A549 (cell line): ENCODE measurements around the gene DPYSL4. TPM values are rescaled to one million over a fixed set of nuclear protein-coding genes. Genes with fewer than 3 reads are reported as not detected.
A peak's percentile ranks its signal among the peaks of the same experiment; 100 is the strongest.

Experiments used
- ATAC-seq, 2 experiments: fragments of 200-7000 bp in 1 of 2; fragments of >200 bp in 1 of 2; cut with Nextera tagmentation in 1 of 2; cut with Tn5 transposase in 1 of 2; 3 replicates each; pipeline versions ENCODE4 v1.8.0 to v1.9.1; 2018 to 2020; ENCODE audit warnings: mild to moderate bottlenecking in 1 of 2, moderate library complexity in 1 of 2
- CTCF ChIA-PET: fragments of 300-600 bp; sonication (Branson Sonifier 250); formaldehyde crosslinking; extraction: SDS; loops from one replicate; lab custom pipeline; 2021; ENCODE audit warnings: antibody characterized with exemption, inconsistent platforms; lab: Yijun Ruan, JAX
- POLR2A ChIA-PET: fragments of 350-600 bp; formaldehyde crosslinking; extraction: SDS; loops from one replicate; lab custom pipeline; 2021; ENCODE audit warnings: antibody characterized with exemption, inconsistent platforms; lab: Yijun Ruan, JAX
- DNase-seq, 2 experiments: peaks; one replicate each; pipeline versions ENCODE4 v3.0.0 to v3.0.0-alpha.2; 2011 to 2016; ENCODE audit warnings: low read depth in 1 of 2, low spot score in 1 of 2
- FAIRE-seq: peaks from 2 replicates; lab custom pipeline; 2011; peaks lifted over from hg19 to GRCh38; lab: Jason Lieb, UNC
- H3K27ac ChIP-seq, 2 experiments: fragments of >200 bp; sonication (Bioruptor Twin); formaldehyde crosslinking; 3 replicates each; pipeline ENCODE4 v1.5.1; 2016 to 2017
- H3K4me1 ChIP-seq: fragments of >200 bp; sonication (Bioruptor Twin); formaldehyde crosslinking; 3 replicates; pipeline ENCODE4 v1.6.1; 2016
- H3K4me2 ChIP-seq: fragments of >200 bp; sonication (Bioruptor Twin); formaldehyde crosslinking; 3 replicates; pipeline ENCODE4 v1.6.1; 2016
- H3K4me3 ChIP-seq: fragments of >200 bp; sonication (Bioruptor Twin); formaldehyde crosslinking; 3 replicates; pipeline ENCODE4 v1.5.1; 2016
- H3K9me3 ChIP-seq: fragments of >200 bp; sonication (Bioruptor Twin); formaldehyde crosslinking; 3 replicates; pipeline ENCODE4 v1.6.1; 2016
- CTCF ChIP-seq: fragments of >200 bp; sonication (Bioruptor Twin); formaldehyde crosslinking; IDR thresholded peaks from 3 replicates; pipeline ENCODE4 v1.5.1; 2016
- E2F6 ChIP-seq: IDR thresholded peaks from 2 replicates; pipeline ENCODE4 v1.6.1; 2012; ENCODE audit warnings: low read depth, borderline replicate concordance
- EP300 ChIP-seq, 2 experiments: fragments of >200 bp; sonication (Bioruptor Twin); formaldehyde crosslinking; IDR thresholded peaks; 2 replicates in 1 of 2; 3 replicates in 1 of 2; pipeline ENCODE4 v1.6.1; 2016 to 2017
- FOSB ChIP-seq: fragments of 250-450 bp; sonication (Bioruptor Pico); IDR thresholded peaks from 2 replicates; pipeline ENCODE4 v1.5.0; 2020; ENCODE audit warnings: mild to moderate bottlenecking, moderate library complexity
- FOSL2 ChIP-seq, 2 experiments: fragments of 450-650 bp in 1 of 2; fragments of >200 bp in 1 of 2; sonication (Bioruptor Twin) in 1 of 2; formaldehyde crosslinking; IDR thresholded peaks; 2 replicates each; pipeline versions ENCODE4 v1.5.0 to v1.6.1; 2016 to 2020; ENCODE audit warnings: mild to moderate bottlenecking in 1 of 2, moderate library complexity in 1 of 2
- HOXB5 ChIP-seq: fragments of 250-450 bp; sonication (Bioruptor Pico); IDR thresholded peaks from 2 replicates; pipeline ENCODE4 v1.5.0; 2020; ENCODE audit warnings: mild to moderate bottlenecking, moderate library complexity
- JUNB ChIP-seq: fragments of >200 bp; sonication (Bioruptor Twin); formaldehyde crosslinking; IDR thresholded peaks from 2 replicates; pipeline ENCODE4 v1.6.1; 2016
- KDM5A ChIP-seq: fragments of 200-600 bp; sonication (generic); IDR thresholded peaks from 2 replicates; pipeline ENCODE4 v1.6.1; 2016; ENCODE audit warnings: antibody characterized with exemption, mild to moderate bottlenecking
- MAX ChIP-seq: IDR thresholded peaks from 2 replicates; pipeline ENCODE4 v1.6.1; 2012
- NFE2L2 ChIP-seq: fragments of 150-350 bp; conservative IDR thresholded peaks from 2 replicates; pipeline ENCODE4 v1.6.1; 2014; ENCODE audit warnings: low read length
- PBX3 ChIP-seq: IDR thresholded peaks from 2 replicates; pipeline ENCODE4 v1.6.1; 2012
- PHF8 ChIP-seq: fragments of 200-600 bp; sonication (generic); IDR thresholded peaks from 2 replicates; pipeline ENCODE4 v1.6.1; 2016; ENCODE audit warnings: low read depth, mild to moderate bottlenecking, antibody characterized with exemption, moderate library complexity, borderline replicate concordance
- RAD21 ChIP-seq, 2 experiments: fragments of >200 bp in 1 of 2; sonication (Bioruptor Twin) in 1 of 2; formaldehyde crosslinking in 1 of 2; IDR thresholded peaks in 1 of 2; conservative IDR thresholded peaks in 1 of 2; 2 replicates in 1 of 2; 3 replicates in 1 of 2; pipeline ENCODE4 v1.6.1; 2012 to 2018; ENCODE audit warnings: inconsistent platforms in 1 of 2
- RFX5 ChIP-seq: fragments of 450-650 bp; IDR thresholded peaks from 2 replicates; pipeline ENCODE4 v1.7.1; 2014; ENCODE audit warnings: antibody characterized with exemption, mild to moderate bottlenecking, moderate library complexity
- SMC3 ChIP-seq: fragments of >200 bp; sonication (Bioruptor Twin); formaldehyde crosslinking; IDR thresholded peaks from 3 replicates; pipeline ENCODE4 v1.6.1; 2018; ENCODE audit warnings: inconsistent platforms
- TP53 ChIP-seq: fragments of 250-450 bp; sonication (Bioruptor Pico); IDR thresholded peaks from 2 replicates; pipeline ENCODE4 v1.5.0; 2021; ENCODE audit warnings: mild to moderate bottlenecking, moderate library complexity
- USF2 ChIP-seq: fragments of 450-650 bp; IDR thresholded peaks from 2 replicates; pipeline ENCODE4 v1.6.1; 2014; ENCODE audit warnings: antibody characterized with exemption
- ZFP36 ChIP-seq: fragments of 450-650 bp; IDR thresholded peaks from 2 replicates; pipeline ENCODE4 v1.6.1; 2014; ENCODE audit warnings: borderline replicate concordance; ENCODE audit not compliant: partially characterized antibody
- ZNF302 ChIP-seq: fragments of 250-450 bp; sonication (Bioruptor Pico); IDR thresholded peaks from 2 replicates; pipeline ENCODE4 v1.9.0; 2021; ENCODE audit warnings: inconsistent platforms, mild to moderate bottlenecking, moderate library complexity
- ZSCAN20 ChIP-seq: fragments of 250-450 bp; sonication (Bioruptor Pico); IDR thresholded peaks from 2 replicates; pipeline ENCODE4 v1.8.0; 2022; ENCODE audit warnings: mild to moderate bottlenecking, moderate library complexity
- WGBS: methylation state at CpG from one replicate; pipeline ENCODE4 v1.1.6; 2017; ENCODE audit errors: missing lambda C conversion rate; 5-methylcytosine and 5-hydroxymethylcytosine counted together
- polyA plus RNA-seq, 4 experiments: library from polyadenylated mRNA; depleted of rRNA in 3 of 4; stranded (reverse); fragments of >200 nt; fragmentation: RNase III in 1 of 4; extraction: RNeasy Plus Mini Kit Qiagen cat#74134 plus additional on column Dnase treatment in 1 of 4; gene quantifications; 2 replicates in 3 of 4; 3 replicates in 1 of 4; pipeline ENCODE4 v1.2.3, GENCODE V29; 2011 to 2017

The DPYSL4 gene
- polyA plus RNA-seq, 2 of the 4 experiments (the other 2 are of a cell fraction), result 2.9 to 14.1 TPM

- TF ChIP-seq EP300 (IDR thresholded peaks at IDR 0.05) (no peak), PBX3 (no peak), KDM5A (no peak), RFX5 (no peak), TP53 (CRISPR knock-in tag) (no peak), HOXB5 (CRISPR knock-in tag) (no peak), NFE2L2 (no peak), FOSL2 (IDR thresholded peaks at IDR 0.05) (no peak), FOSL2 (CRISPR knock-in tag; IDR thresholded peaks at IDR 0.05) (no peak)
Observed at GRCh38 chr10:132141526-132142395, 45.0 kb upstream of the DPYSL4 start (continued).

- peak; percentile 65 to 92 for ATAC-seq
- ChIA-PET CTCF (interaction anchor here (0.6 to 4.8 kb wide), 53 partner anchors 10 to 667 kb away, joined by 3 to 45 read pairs (median 5); partner anchors contain the start of gene JAKMIP3), POLR2A (interaction anchor here (0.5 kb wide), 1 partner anchor 13 kb away, joined by 3 read pairs; no protein-coding TSS in a partner anchor)
- no peak for FAIRE-seq
- no peaks in the 10 kb centered on the region for H3K9me3 ChIP-seq
- H3K4me2 ChIP-seq, result peak overlapping the region; percentile 38
- peak; percentile 33 to 85 for DNase-seq
- 69% methylated on average over 12 of the region's 33 CpGs for WGBS
- no peak for TF ChIP-seq KDM5A
- no peak for TF ChIP-seq FOSB (CRISPR knock-in tag)
- peak; percentile 26; the same call in 1 of the 2 replicates for TF ChIP-seq MAX
- no peak for TF ChIP-seq ZFP36
- TF ChIP-seq E2F6, result no peak
- no peak for TF ChIP-seq ZNF302 (CRISPR knock-in tag)
- TF ChIP-seq ZSCAN20 (CRISPR knock-in tag), result no peak
- TF ChIP-seq SMC3, result peak; percentile 92
- peak; percentile 82 for TF ChIP-seq CTCF
- TF ChIP-seq USF2, result no peak
- no peak for TF ChIP-seq PBX3
- TF ChIP-seq JUNB, result no peak
- no peak for TF ChIP-seq PHF8
- TF ChIP-seq RAD21 (conservative IDR thresholded peaks at IDR 0.05 in 1 of 2, IDR thresholded peaks at IDR 0.05 in 1 of 2), result peak; percentile 83 to 96
- no peaks in the 10 kb centered on the region for H3K4me1 ChIP-seq
- peak overlapping the region in 1 of 2 experiments; percentile 50; a peak in 2 of 6 replicates for H3K27ac ChIP-seq
- no peak overlapping the region for H3K4me3 ChIP-seq
Observed at GRCh38 chr10:132142396-132143161, 44.2 kb upstream of the DPYSL4 start.
